ENCODE data around the gene SIK3.

The SIK3 gene

GRCh38 chr11:116828632-116829524 is 269.4 kb downstream of the SIK3 start:
- no peak for TF ChIP-seq CTCF (IDR thresholded peaks at IDR 0.05; ENCODE audit: control insufficient read depth, insufficient read depth, low read depth, low read length, missing control alignments)

GRCh38 chr11:116827461-116827860 is 270.8 kb downstream of the SIK3 start:
- no peak overlapping the region for H3K4me3 ChIP-seq (ENCODE audit: control insufficient read depth, low read depth, low read length)
- TF ChIP-seq CTCF (IDR thresholded peaks at IDR 0.05; ENCODE audit: control insufficient read depth, insufficient read depth, low read depth, low read length, missing control alignments), result no peak
- DNase-seq (ENCODE audit: low read depth), result no peak

More at GRCh38 chr11:116828632-116829524, 269.4 kb downstream of the SIK3 start:
- no peak for DNase-seq (ENCODE audit: low read depth)
- no peak overlapping the region for H3K4me3 ChIP-seq (ENCODE audit: control insufficient read depth, low read depth, low read length)

- DNase-seq (ENCODE audit: low read depth), result no peak
- TF ChIP-seq CTCF (IDR thresholded peaks at IDR 0.05; ENCODE audit: control insufficient read depth, insufficient read depth, low read depth, low read length, missing control alignments), result no peak
- H3K4me3 ChIP-seq (ENCODE audit: control insufficient read depth, low read depth, low read length), result no peak overlapping the region
These were observed 271.3 kb downstream of the SIK3 start for GRCh38 chr11:116826751-116827431.

- no peak overlapping the region for H3K4me3 ChIP-seq (ENCODE audit: control insufficient read depth, low read depth, low read length)
- DNase-seq (ENCODE audit: low read depth), result no peak
- TF ChIP-seq CTCF (IDR thresholded peaks at IDR 0.05; ENCODE audit: control insufficient read depth, insufficient read depth, low read depth, low read length, missing control alignments), result no peak
These were observed 272.1 kb downstream of the SIK3 start for GRCh38 chr11:116825854-116826750.

GRCh38 chr11:116825434-116825833 is 272.8 kb downstream of the SIK3 start:
- TF ChIP-seq CTCF (IDR thresholded peaks at IDR 0.05; ENCODE audit: control insufficient read depth, insufficient read depth, low read depth, low read length, missing control alignments), result no peak
- DNase-seq (ENCODE audit: low read depth), result no peak
- no peak overlapping the region for H3K4me3 ChIP-seq (ENCODE audit: control insufficient read depth, low read depth, low read length)
